HG03064 (cell line): ENCODE data around the gene LEMD3.

Experiments used
- ATAC-seq: cut with Tn5 transposase; IDR thresholded peaks from one replicate; pipeline ENCODE4 v1.9.1; 2021; ENCODE audit warnings: low read depth; ENCODE audit not compliant: unreplicated experiment

Gene LEMD3

GRCh38 chr12:65168681-65169319 is 583 bp upstream of the LEMD3 start:
- peak; percentile 1 for ATAC-seq

DNA sequence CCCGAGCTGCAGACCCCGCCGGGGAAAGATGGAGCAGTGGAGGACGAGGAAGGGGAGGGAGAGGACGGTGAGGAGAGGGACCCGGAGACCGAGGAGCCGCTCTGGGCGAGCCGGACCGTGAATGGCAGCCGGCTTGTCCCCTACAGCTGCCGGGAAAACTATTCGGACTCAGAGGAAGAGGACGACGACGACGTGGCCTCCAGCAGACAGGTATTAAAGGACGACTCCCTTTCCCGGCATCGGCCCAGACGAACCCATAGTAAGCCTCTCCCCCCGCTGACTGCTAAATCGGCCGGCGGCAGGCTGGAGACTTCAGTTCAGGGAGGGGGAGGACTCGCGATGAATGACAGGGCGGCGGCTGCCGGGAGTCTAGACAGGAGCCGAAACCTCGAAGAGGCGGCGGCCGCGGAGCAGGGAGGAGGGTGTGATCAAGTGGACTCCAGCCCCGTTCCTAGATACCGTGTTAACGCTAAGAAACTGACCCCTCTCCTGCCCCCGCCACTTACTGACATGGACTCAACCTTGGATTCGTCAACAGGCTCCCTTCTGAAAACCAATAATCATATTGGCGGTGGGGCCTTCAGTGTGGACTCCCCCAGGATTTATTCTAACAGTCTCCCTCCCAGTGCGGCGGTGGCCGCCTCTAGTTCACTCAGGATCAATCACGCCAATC is 962 bp downstream of the LEMD3 start:
- ATAC-seq: peak; percentile 40

DNA sequence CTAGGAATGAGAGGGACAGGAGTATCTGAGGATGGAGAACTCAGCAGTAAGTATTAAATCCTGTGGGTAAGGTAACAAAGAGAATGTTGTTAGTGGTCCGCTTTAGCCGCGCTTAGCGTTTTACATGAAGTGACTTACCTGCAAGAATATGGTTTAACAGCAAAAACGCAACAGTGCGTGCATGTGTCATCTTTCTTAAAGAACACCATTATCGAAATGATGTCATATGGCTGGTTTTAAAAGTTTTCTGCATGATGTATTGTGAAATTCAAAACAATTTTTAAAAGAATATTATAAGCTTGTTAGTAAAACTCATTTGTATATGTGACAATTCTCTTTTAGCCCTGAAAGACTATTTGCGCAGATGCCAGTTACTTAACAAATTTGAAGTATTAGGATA is 1.7 kb downstream of the LEMD3 start:
- ATAC-seq: no peak

DNA sequence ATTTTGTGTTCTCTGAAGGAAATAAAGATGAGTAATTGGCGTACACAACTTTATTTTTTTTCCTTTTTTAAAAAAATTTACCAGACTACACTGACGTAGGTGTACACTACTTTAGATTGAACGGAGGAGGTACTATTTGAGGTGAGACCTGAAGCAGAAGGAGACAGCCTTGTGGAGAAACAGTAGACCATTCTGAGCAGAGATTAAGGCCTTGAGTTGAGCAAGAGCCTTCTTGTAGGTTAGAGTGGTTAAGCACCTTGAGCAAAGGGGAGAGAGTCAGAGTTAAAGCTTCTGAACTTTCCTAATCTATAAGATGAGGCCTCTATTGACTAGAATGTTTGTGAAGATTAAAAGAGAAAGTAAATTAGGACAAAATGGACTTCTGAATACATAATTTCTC is 2.5 kb downstream of the LEMD3 start:
- no peak for ATAC-seq

DNA sequence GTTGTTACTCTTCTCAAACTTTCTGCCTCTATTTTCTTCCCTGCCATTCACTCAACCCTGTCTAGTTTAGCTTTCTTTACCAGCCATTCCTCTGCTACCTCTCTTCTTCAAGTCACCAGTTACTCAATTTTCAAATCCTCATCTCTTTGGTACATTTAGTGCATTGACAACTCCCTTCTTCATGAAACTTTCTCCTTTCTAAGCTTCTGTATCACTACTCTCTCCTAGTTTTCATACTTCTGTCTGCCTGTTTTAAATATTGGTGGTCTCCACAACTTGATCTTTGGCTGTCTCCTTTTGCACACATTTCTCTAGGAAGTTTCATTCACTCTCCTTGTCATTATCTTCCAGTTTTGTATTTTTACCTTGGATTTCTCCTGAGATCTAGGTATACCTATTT is 6.0 kb downstream of the LEMD3 start:
- ATAC-seq: no peak

DNA sequence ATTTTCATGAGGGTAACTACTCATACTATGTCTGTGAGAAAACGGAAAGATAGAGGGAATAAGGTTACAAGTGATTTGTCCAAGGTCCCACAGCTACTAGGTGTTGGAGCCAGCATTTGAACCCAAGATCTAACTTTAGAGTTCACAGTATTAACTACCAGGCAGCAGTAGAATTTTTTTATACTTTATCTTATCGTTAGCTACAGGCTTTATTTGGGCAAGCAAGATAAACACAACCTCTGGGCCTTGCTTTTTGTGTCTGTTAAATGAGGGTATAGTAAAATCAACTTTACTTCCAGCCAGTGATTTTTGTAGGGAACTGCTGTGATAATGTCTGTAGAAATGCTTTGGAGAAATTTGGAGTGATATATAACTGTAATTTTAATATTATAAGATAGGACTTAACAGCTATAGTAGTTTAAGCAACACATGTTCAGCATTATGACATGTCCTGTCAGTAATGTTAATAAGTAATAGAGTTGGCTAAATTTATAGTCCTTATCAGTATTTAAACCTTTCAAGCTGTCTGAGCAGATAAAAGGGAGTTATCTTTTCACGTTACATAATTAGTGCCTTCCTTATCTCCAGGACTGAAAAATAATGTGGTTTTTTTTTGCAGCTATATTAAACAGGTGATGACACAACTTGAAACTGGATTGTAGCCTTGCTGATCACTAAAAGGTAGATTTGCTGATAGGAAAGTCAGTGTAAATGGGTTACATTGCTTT is 12.8 kb downstream of the LEMD3 start:
- no peak for ATAC-seq

DNA sequence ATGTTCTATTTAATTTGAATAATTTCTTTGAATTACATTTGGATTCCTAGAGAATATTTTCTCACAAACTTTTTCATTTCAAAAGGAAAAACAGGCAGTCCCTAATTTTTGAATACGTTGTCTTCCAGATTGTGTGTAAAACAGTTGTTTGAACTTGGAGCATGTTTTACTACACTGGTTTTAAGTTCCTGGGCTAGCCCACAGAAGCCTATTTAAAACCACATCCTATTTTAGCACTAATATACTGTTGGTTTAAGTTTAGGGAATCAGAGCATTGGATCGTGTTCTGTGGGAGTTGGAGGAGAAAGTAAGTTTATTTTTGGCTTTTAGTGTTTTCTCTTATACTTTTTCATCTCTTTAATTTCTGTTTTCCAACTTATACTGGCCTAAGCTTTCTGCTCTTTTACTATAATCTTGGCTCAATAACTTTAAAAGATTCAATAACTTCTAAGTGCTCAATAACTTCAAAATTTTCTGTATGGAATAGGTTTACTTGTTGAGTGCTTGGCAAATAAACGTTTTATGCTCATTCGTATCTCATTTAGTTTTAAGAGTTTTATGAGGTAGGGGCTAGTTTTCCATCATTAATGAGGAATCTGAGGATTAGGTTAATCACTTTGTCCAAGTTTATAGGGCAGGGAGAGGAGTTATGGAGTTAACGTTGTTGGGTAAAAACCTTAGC is 14.9 kb downstream of the LEMD3 start:
- no peak for ATAC-seq

GRCh38 chr12:65184858-65185229 is 15.5 kb downstream of the LEMD3 start:
- no peak for ATAC-seq

DNA sequence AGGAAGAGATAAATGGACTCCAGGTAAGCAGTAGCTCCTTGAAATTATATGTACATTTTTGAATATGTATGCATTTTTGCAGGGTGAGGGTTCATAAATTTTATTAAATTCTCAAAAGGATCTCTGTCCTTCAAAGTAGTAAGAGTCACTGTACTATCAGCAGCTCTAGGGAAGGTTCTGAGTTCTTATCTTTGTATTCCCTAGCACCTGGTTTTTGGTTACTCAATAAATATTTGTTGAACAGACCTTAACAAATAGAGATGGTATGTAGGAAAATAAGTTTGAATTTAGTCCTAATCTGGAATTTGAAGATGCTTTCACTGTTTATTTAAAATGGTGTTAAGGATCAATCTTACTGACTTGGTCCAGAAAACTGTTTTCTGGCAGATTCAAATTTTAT is 18.3 kb downstream of the LEMD3 start:
- ATAC-seq: no peak

DNA sequence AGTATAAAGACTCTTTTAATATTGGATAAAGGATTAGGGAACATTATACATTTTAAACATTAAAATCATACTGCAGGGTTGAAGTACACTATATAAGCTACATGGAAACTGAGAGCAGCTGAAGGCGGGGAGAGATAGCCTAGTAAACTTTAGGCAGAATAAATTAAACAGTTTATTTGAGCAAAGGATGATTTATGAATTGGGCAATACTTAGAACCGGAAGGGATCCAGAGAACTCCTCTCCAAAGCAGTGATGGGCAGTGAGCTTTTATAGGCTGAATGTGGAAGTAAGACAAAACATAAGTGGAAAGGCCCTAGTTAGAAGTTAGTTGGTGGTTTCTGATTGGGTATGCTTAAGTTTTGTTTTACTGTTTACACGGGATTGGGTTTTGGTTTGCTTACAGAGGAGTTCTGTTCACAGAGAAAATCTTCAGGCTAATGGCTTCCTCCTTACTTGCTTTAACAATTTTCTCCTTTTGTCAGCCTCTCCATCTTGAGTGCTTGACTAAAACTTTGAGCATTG is 18.9 kb downstream of the LEMD3 start:
- ATAC-seq: no peak

DNA sequence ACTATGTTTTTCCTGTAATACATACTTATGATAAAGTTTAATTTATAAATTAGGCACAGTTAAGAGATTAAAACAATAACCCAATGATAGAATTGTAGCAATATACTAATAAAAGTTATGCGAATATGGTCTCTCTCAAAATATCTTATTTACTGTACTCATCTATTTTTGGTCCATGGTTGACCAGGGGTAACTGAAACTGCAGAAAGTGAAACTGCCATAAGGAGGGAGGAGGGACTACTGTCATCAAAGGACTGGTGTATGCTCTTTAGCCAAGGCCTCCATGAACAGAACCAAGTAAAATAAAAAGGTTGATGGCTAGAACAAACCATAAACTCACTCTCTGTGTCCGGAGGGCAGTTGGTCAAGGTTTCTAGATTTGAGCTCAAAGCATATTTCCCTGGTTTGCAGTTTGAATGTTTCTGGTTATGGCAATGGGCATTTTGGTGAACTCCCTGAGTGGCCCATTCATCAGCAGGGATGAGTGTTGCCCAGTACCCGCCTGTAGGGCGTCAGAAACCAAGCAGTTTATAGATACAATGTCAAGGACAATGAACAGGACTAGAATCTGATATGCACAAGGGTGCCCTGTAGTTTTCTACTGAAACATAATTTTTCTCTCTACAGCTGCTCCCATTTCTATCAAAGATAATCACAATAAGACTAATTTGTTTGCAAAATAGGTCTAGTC is 19.8 kb downstream of the LEMD3 start:
- ATAC-seq: peak; percentile 94

DNA sequence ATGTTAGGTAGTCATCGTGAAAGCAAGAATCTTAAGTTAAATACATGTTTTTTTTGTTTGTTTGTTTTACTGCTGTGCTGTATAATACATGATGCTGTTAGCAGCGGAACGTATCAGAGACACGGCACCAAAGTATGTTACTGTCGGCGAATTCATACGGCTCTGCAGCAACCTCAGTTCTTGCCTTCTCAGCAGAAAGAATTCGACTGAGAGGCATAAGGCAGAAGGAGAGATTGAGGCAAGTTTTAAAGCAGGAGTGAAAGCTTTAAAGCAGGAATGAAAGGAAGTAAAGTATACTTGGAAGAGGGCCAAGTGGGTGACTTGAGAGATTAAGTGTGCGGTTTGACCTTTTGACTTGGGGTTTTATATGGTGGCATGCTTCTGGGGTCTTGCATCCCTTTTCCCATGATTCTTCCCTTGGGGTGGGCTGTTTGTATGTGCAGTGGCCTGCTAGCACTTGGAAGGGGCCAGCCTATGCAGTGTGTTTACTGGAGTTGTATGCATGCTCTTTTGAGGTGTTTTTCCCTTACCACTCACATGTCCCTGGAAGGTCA is 23.7 kb downstream of the LEMD3 start:
- no peak for ATAC-seq

GRCh38 chr12:65194949-65195348 is 25.6 kb downstream of the LEMD3 start:
- no peak for ATAC-seq

DNA sequence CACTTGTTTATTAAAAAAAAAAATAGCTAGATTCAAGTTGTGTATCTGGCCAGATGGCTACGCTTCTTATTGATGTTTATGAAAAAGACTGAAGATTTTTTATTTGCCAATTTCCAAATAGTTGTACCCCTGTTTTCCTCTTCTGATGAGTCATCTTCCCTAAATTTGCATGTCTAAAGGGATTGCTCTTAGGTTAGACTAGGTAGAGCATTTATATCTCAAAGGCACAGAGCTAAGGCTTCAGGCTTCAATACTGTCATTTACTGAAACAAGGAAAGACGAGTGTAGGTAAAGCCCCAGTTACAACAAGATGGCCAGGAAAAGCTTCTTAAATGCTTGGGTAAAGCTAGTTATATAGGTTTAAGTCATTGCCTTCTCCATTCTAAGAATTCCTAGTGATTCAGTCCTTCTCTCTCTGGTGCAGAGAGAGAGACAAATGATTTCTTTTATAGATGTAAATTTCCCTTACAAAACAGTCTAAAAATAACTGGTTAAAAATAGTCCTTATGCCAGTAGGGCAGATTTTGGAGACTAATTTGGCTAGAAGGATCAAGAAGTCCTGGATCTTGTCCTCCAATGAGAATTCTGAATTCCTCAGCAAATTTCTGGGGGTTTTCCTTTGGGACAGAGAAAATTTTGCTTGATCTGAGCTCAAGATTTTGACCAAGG is 26.1 kb downstream of the LEMD3 start:
- ATAC-seq: no peak

- no peak for ATAC-seq
These were observed 27.6 kb downstream of the LEMD3 start for GRCh38 chr12:65196762-65197567.

DNA sequence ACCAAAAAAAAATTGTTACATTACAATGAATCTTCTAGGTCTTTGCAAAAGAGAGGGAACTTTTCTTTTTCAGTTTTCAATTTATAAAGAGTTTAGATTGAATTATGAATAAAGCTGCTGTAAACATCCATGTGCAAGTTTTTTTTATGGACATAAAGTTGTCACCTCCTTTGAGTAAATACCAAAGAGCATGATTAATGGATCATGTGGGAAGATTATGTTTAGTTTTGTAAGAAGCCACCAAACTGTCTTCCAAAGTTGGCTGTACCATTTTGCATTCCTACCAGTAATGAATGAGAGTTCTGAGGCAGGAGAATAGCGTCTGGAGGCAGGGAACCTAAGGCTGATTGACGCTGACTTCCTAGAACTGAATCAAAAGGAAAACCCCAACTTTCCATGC is 30.2 kb downstream of the LEMD3 start:
- no peak for ATAC-seq

GRCh38 chr12:65200007-65200665 is 30.8 kb downstream of the LEMD3 start:
- ATAC-seq: no peak

- ATAC-seq: no peak
These were observed 34.0 kb downstream of the LEMD3 start for GRCh38 chr12:65203376-65203775.
